ENCODE results near the gene NAT9. TPM values are rescaled to one million over a fixed set of nuclear protein-coding genes. Genes with fewer than 3 reads are reported as not detected.

The NAT9 gene
- total and polyA plus RNA-seq, 2 of the 4 experiments (the other 2 are of a cell fraction): 48.9 to 62.0 TPM

DNA sequence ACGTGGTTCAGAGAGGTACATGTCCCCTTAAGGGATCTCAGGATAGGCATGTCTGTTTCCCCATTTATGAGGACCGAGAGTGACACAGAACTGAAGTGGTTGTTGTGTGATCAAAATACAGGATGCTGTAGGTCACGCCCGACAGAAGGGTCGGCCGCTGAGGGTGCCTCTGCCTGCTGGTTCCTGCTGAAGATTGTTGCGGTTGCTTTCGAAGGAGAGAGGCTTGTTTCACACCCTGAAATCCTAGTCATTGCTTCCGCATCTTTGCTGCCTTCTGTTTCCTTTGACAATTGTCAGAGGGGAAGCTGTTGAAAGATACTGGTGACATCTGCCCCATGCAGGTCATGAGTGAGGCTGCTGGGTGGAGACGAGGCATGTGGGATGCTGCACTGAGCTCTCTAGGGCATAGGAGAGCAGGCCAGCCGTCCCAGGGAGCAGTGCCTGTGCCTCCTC, 3.8 kb upstream of the NAT9 start:
- ChIA-PET CTCF (interaction anchor here (1.4 kb wide), 1 partner anchor 12 kb away, joined by 8 read pairs; no protein-coding TSS in a partner anchor), POLR2A (ENCODE audit: unreplicated experiment) (no interaction called here)
- Histone ChIP-seq H2BK120ac (ENCODE audit: low read depth, low read length) (no peak overlapping the region), H3K9ac (ENCODE audit: low read depth, low read length) (no peak overlapping the region), H4K8ac (ENCODE audit: low read depth in 2 of 2, low read length in 2 of 2) (no peak overlapping the region), H3K18ac (ENCODE audit: low read depth, low read length) (no peak overlapping the region), H4K91ac (ENCODE audit: insufficient read depth, low read depth, low read length) (no peak overlapping the region), H3K4me2 (ENCODE audit: low read depth, low read length) (no peak overlapping the region), H3K9me3 (ENCODE audit: control insufficient read depth, insufficient read depth, low read length) (no peaks in the 10 kb centered on the region), H3K14ac (replicated peaks; ENCODE audit: low read depth, low read length) (no peak overlapping the region), H4K20me1 (ENCODE audit: insufficient read depth, low read length) (0 out of 2 replicates have a peak, but pooled peaks cover 6% of the 10 kb centered on the region), H3K27me3 (ENCODE audit: control insufficient read depth, insufficient read depth, low read length) (no peaks in the 10 kb centered on the region), H3K23ac (ENCODE audit: low read depth, low read length) (no peak overlapping the region), H3K4me1 (ENCODE audit: control insufficient read depth, insufficient read depth, low read length) (peaks cover 6% of the 10 kb centered on the region; the same call in 1 of the 2 replicates), H3K4ac (ENCODE audit: low read depth, low read length) (no peak overlapping the region), H3K27ac (ENCODE audit: insufficient read depth, low read length) (no peak overlapping the region), H2AFZ (replicated peaks; ENCODE audit: low read length, poor library complexity) (no peak overlapping the region), H4K5ac (ENCODE audit: low read depth, low read length) (no peak overlapping the region), H2AK9ac (replicated peaks; ENCODE audit: low read depth, low read length, poor library complexity) (no peak overlapping the region), H3K79me1 (ENCODE audit: low read depth in 1 of 2, low read length in 2 of 2) (peaks cover 24 to 53% of the 10 kb centered on the region in 2 experiments), H2AK5ac (ENCODE audit: low read depth, low read length) (no peak overlapping the region), H2BK15ac (ENCODE audit: low read depth, low read length) (no peak overlapping the region), H3K4me3 (ENCODE audit: insufficient read depth, low read depth, low read length) (no peak overlapping the region), H2BK5ac (ENCODE audit: low read depth, low read length, poor library complexity, severe bottlenecking) (no peak overlapping the region), H3K9me1 (ENCODE audit: insufficient read depth, low read length) (no peaks in the 10 kb centered on the region; the same call in 1 of the 2 replicates), H3K36me3 (ENCODE audit: control insufficient read depth, insufficient read depth, low read length) (peaks cover 11% of the 10 kb centered on the region), H3K56ac (ENCODE audit: extremely low read depth, insufficient read depth, low read length) (no peak overlapping the region), H2BK20ac (ENCODE audit: low read depth, low read length) (no peak overlapping the region)
- intact Hi-C loops (cut with micrococcal nuclease): no loop called here
- in situ Hi-C loops (cut with MboI; ENCODE audit: low sequenced_read_pairs): no loop called here
- no TSS peak for BruUV-seq (replicated peaks)
- WGBS, 2 experiments (ENCODE audit: extremely low coverage in 2 of 2, insufficient read length in 1 of 2): 100% methylated on average over 1 of the region's 11 CpGs; no CpG with 5 or more reads in 1 of the 2 experiments
- ATAC-seq (ENCODE audit: low read depth): no peak
- dilution Hi-C loops (cut with HindIII; ENCODE audit: low sequenced_read_pairs, unreplicated experiment): no loop called here
- TF ChIP-seq, protein P1, sequence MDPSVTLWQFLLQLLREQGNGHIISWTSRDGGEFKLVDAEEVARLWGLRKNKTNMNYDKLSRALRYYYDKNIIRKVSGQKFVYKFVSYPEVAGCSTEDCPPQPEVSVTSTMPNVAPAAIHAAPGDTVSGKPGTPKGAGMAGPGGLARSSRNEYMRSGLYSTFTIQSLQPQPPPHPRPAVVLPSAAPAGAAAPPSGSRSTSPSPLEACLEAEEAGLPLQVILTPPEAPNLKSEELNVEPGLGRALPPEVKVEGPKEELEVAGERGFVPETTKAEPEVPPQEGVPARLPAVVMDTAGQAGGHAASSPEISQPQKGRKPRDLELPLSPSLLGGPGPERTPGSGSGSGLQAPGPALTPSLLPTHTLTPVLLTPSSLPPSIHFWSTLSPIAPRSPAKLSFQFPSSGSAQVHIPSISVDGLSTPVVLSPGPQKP (IDR thresholded peaks at IDR 0.05; ENCODE audit: borderline replicate concordance, low read depth, low read length): no peak
- TF ChIP-seq RAD21 (IDR thresholded peaks at IDR 0.05; ENCODE audit: low read length) (no peak), NFE2L2 (IDR thresholded peaks at IDR 0.05; ENCODE audit: low read depth, low read length) (no peak), CHD1 (IDR thresholded peaks at IDR 0.05; ENCODE audit: low read depth, low read length) (no peak), RFX5 (IDR thresholded peaks at IDR 0.05; ENCODE audit: low read depth, low read length) (no peak), SMC3 (IDR thresholded peaks at IDR 0.05; ENCODE audit: low read depth, low read length) (no peak), MAFK (IDR thresholded peaks at IDR 0.05; ENCODE audit: low read depth, low read length) (no peak), RCOR1 (IDR thresholded peaks at IDR 0.05; ENCODE audit: insufficient replicate concordance, low read length) (no peak), CEBPB (IDR thresholded peaks at IDR 0.05; ENCODE audit: low read depth, low read length) (no peak), POLR2A (IDR thresholded peaks at IDR 0.05; ENCODE audit: low read depth, low read length) (no peak), BHLHE40 (IDR thresholded peaks at IDR 0.05; ENCODE audit: low read depth, low read length) (no peak), FOS (IDR thresholded peaks at IDR 0.05; ENCODE audit: low read depth, low read length) (no peak), MXI1 (IDR thresholded peaks at IDR 0.05; ENCODE audit: borderline replicate concordance, low read depth, low read length) (no peak)
- TF ChIP-seq, protein P2, sequence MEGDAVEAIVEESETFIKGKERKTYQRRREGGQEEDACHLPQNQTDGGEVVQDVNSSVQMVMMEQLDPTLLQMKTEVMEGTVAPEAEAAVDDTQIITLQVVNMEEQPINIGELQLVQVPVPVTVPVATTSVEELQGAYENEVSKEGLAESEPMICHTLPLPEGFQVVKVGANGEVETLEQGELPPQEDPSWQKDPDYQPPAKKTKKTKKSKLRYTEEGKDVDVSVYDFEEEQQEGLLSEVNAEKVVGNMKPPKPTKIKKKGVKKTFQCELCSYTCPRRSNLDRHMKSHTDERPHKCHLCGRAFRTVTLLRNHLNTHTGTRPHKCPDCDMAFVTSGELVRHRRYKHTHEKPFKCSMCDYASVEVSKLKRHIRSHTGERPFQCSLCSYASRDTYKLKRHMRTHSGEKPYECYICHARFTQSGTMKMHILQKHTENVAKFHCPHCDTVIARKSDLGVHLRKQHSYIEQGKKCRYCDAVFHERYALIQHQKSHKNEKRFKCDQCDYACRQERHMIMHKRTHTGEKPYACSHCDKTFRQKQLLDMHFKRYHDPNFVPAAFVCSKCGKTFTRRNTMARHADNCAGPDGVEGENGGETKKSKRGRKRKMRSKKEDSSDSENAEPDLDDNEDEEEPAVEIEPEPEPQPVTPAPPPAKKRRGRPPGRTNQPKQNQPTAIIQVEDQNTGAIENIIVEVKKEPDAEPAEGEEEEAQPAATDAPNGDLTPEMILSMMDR (conservative IDR thresholded peaks at IDR 0.05; ENCODE audit: low read depth, low read length): no peak
- TF ChIP-seq, protein P3, sequence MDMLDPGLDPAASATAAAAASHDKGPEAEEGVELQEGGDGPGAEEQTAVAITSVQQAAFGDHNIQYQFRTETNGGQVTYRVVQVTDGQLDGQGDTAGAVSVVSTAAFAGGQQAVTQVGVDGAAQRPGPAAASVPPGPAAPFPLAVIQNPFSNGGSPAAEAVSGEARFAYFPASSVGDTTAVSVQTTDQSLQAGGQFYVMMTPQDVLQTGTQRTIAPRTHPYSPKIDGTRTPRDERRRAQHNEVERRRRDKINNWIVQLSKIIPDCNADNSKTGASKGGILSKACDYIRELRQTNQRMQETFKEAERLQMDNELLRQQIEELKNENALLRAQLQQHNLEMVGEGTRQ (IDR thresholded peaks at IDR 0.05; ENCODE audit: low read depth, low read length): no peak
- DNase-seq: no peak

Data from IMR-90 (cell line).